Panc1 (cell line): Measurements from ENCODE around the gene KIAA1671. TPM values are rescaled to one million over a fixed set of nuclear protein-coding genes. Genes with fewer than 3 reads are reported as not detected.

ENCODE experiments used
- ATAC-seq: fragments of 200-7000 bp; cut with Tn5 transposase; 2 replicates; pipeline ENCODE4 v1.9.1; 2020; ENCODE audit warnings: mild to moderate bottlenecking, moderate library complexity
- BruUV-seq: library from RNA; stranded (reverse); fragments of 400-500 nt; replicated peaks from 2 replicates; lab custom pipeline; 2021; lab: Mats Ljungman, UMichigan
- CTCF ChIA-PET: fragments of 300-600 bp; sonication (Branson Sonifier 250); formaldehyde crosslinking; loops from one replicate; lab custom pipeline; 2022; ENCODE audit warnings: antibody characterized with exemption; lab: Charles Lee
- POLR2A ChIA-PET: fragments of 300-600 bp; sonication (Branson Sonifier 250); formaldehyde crosslinking; loops from one replicate; lab custom pipeline; 2022; ENCODE audit warnings: antibody characterized with exemption; lab: Charles Lee
- DNase-seq: peaks from one replicate; pipeline ENCODE4 v3.0.0-alpha.2; 2010; ENCODE audit warnings: low read depth, low spot score
- H3K27ac ChIP-seq: 2 replicates; pipeline ENCODE4 v1.5.1; 2011; ENCODE audit warnings: mild to moderate bottlenecking, low read length, inconsistent platforms
- H3K27me3 ChIP-seq: fragments of 200-500 bp; sonication (Bioruptor generic); 2 replicates; pipeline ENCODE4 v1.6.0; 2014; ENCODE audit warnings: low read length, inconsistent platforms; ENCODE audit not compliant: control insufficient read depth, insufficient read depth
- H3K36me3 ChIP-seq: fragments of 200-500 bp; sonication (Bioruptor generic); 2 replicates; pipeline ENCODE4 v1.5.1; 2014; ENCODE audit warnings: inconsistent platforms, mild to moderate bottlenecking, low read length, moderate library complexity; ENCODE audit not compliant: control insufficient read depth, insufficient read depth
- H3K4me1 ChIP-seq: 2 replicates; pipeline ENCODE4 v1.5.1; 2011; ENCODE audit warnings: inconsistent platforms, mild to moderate bottlenecking, low read length, moderate library complexity; ENCODE audit not compliant: control insufficient read depth, insufficient read depth
- H3K4me3 ChIP-seq, 2 experiments: 2 replicates each; pipeline ENCODE4 v1.5.1; 2011 to 2012; ENCODE audit warnings: low read depth in 2 of 2, low read length in 2 of 2, mild to moderate bottlenecking in 2 of 2, inconsistent platforms in 1 of 2, moderate library complexity in 1 of 2
- H3K9me3 ChIP-seq: fragments of 200-500 bp; sonication (Bioruptor generic); 2 replicates; pipeline ENCODE4 v1.5.1; 2014; ENCODE audit warnings: low read depth, mild to moderate bottlenecking, inconsistent platforms, low read length, moderate library complexity; ENCODE audit not compliant: control insufficient read depth, insufficient read depth
- CTCF ChIP-seq: fragments of 450-650 bp; IDR thresholded peaks from 2 replicates; pipeline ENCODE4 v1.5.1; 2017; ENCODE audit warnings: mild to moderate bottlenecking
- POLR2AphosphoS5 ChIP-seq: IDR thresholded peaks from 2 replicates; pipeline ENCODE4 v1.6.1; 2012; ENCODE audit warnings: mild to moderate bottlenecking, low read depth, low read length, moderate library complexity
- REST ChIP-seq, 2 experiments: IDR thresholded peaks; 2 replicates each; pipeline ENCODE4 v1.6.1; 2011 to 2012; ENCODE audit warnings: low read depth in 2 of 2, control low read depth in 1 of 2, low read length in 1 of 2, mild to moderate bottlenecking in 1 of 2, moderate library complexity in 1 of 2; ENCODE audit not compliant: insufficient read depth in 1 of 2
- SIN3A ChIP-seq: IDR thresholded peaks from 2 replicates; pipeline ENCODE4 v1.6.1; 2012; ENCODE audit warnings: low read depth, mild to moderate bottlenecking, low read length, moderate library complexity, borderline replicate concordance; ENCODE audit not compliant: insufficient read depth
- TCF7L2 ChIP-seq: IDR thresholded peaks from 2 replicates; pipeline ENCODE4 v1.6.1; 2011; ENCODE audit warnings: mild to moderate bottlenecking, low read depth, low read length, inconsistent platforms
- in situ Hi-C: cut with HindIII; loops from 2 replicates; pipeline ENCODE4 v1.10.0; 2016; ENCODE audit warnings: low sequenced_read_pairs, low pct_unique_long_range_greater_than_20kb
- intact Hi-C: fragments of 100-400 bp; cut with micrococcal nuclease; formaldehyde crosslinking; loops from one replicate; pipeline ENCODE4 v1.10.0; 2022; ENCODE audit not compliant: unreplicated experiment
- total RNA-seq: library from RNA; stranded (reverse); gene quantifications from one replicate; pipeline ENCODE4 v1.2.1, GENCODE V29; 2021; ENCODE audit not compliant: unreplicated experiment

The KIAA1671 gene
- total RNA-seq, 1 experiment from 2014 or later, result 48.1 TPM

GRCh38 chr22:25170426-25170980 is 218.0 kb downstream of the KIAA1671 start:
- no TSS peak for BruUV-seq
- Histone ChIP-seq H3K4me3 (no peak overlapping the region), H3K27ac (no peak overlapping the region), H3K36me3 (no peaks in the 10 kb centered on the region; the same call in 1 of the 2 replicates), H3K9me3 (no peaks in the 10 kb centered on the region), H3K4me1 (peaks cover 10% of the 10 kb centered on the region), H3K27me3 (no peaks in the 10 kb centered on the region)
- in situ Hi-C loops, result no loop called here
- ATAC-seq (no peak), DNase-seq (no peak)
- CTCF ChIA-PET, result no interaction called here
- POLR2A ChIA-PET, result no interaction called here
- TF ChIP-seq CTCF (no peak), REST (IDR thresholded peaks at IDR 0.05; ENCODE audit: insufficient read depth in 1 of 2, low read depth in 2 of 2, low read length in 1 of 2) (no peak), TCF7L2 (no peak), POLR2AphosphoS5 (no peak), SIN3A (no peak)
- intact Hi-C loops, result no loop called here

- Histone ChIP-seq H3K4me1 (0 out of 2 replicates have a peak, but pooled peaks cover 4% of the 10 kb centered on the region), H3K27me3 (no peaks in the 10 kb centered on the region), H3K4me3 (no peak overlapping the region), H3K36me3 (no peaks in the 10 kb centered on the region; the same call in 1 of the 2 replicates), H3K9me3 (no peaks in the 10 kb centered on the region), H3K27ac (no peak overlapping the region)
- ChIA-PET CTCF (interaction anchor here (0.9 kb wide), 1 partner anchor 91 kb away, joined by 3 read pairs; no protein-coding TSS in a partner anchor), POLR2A (no interaction called here)
- ATAC-seq (peak; percentile 68; the same call in 1 of the 2 replicates), DNase-seq (no peak)
- in situ Hi-C loops, result no loop called here
- TF ChIP-seq REST (IDR thresholded peaks at IDR 0.05; ENCODE audit: insufficient read depth in 1 of 2, low read depth in 2 of 2, low read length in 1 of 2) (no peak), SIN3A (no peak), TCF7L2 (no peak), CTCF (no peak; the same call in 1 of the 2 replicates), POLR2AphosphoS5 (no peak)
- BruUV-seq, result no TSS peak
- intact Hi-C loops, result no loop called here
Measured at GRCh38 chr22:25172153-25172552, 219.6 kb downstream of the KIAA1671 start.
